Activated B cell treated with CpG ODN at 0.5 μM for 24 hours (primary cell): ENCODE measurements around the gene SH2D6. TPM values are rescaled to one million over a fixed set of nuclear protein-coding genes. Genes with fewer than 3 reads are reported as not detected.

ENCODE experiments used
- ATAC-seq: fragments of 200-7000 bp; cut with Tn5 transposase; one replicate; pipeline ENCODE4 v1.10.0; 2021; ENCODE audit warnings: low read depth, mild to moderate bottlenecking, moderate library complexity
- CTCF ChIA-PET: fragments of 350-600 bp; sonication (Branson Sonifier 250); formaldehyde crosslinking; loops from one replicate; lab custom pipeline; 2021; ENCODE audit warnings: antibody characterized with exemption; lab: Charles Lee
- POLR2A ChIA-PET: fragments of 350-600 bp; sonication (Branson Sonifier 250); formaldehyde crosslinking; loops from one replicate; lab custom pipeline; 2021; ENCODE audit warnings: antibody characterized with exemption; lab: Charles Lee
- DNase-seq: peaks from one replicate; pipeline ENCODE4 v3.0.0; 2022
- H3K27ac Mint-ChIP-seq: one replicate; pipeline ENCODE4 v1.8.0; 2020; ENCODE audit warnings: mixed read lengths
- H3K27me3 Mint-ChIP-seq: one replicate; pipeline ENCODE4 v1.8.0; 2021; ENCODE audit warnings: mixed read lengths
- H3K36me3 Mint-ChIP-seq: one replicate; pipeline ENCODE4 v1.8.0; 2021; ENCODE audit warnings: low read depth, mixed read lengths
- H3K4me1 Mint-ChIP-seq: one replicate; pipeline ENCODE4 v1.8.0; 2021; ENCODE audit warnings: mixed read lengths
- H3K4me3 Mint-ChIP-seq: one replicate; pipeline ENCODE4 v1.8.0; 2020; ENCODE audit warnings: mild to moderate bottlenecking, mixed read lengths
- H3K9me3 Mint-ChIP-seq: one replicate; pipeline ENCODE4 v1.8.0; 2020; ENCODE audit warnings: mixed read lengths
- intact Hi-C: fragments of 100-400 bp; cut with micrococcal nuclease; formaldehyde crosslinking; loops from one replicate; pipeline ENCODE4 v1.15.1; 2024
- total RNA-seq: library from RNA; stranded (reverse); gene quantifications from 2 replicates; pipeline ENCODE4 v1.2.3, GENCODE V29; 2022
- TF ChIP-seq, protein P1 (sequence below): fragments of 200-600 bp; IDR thresholded peaks from one replicate; pipeline ENCODE4 v1.8.0; 2022; ENCODE audit warnings: antibody characterized with exemption, mild to moderate bottlenecking

Gene SH2D6
- total RNA-seq, 1 donor from 2014 or later: 1.6 TPM

DNA sequence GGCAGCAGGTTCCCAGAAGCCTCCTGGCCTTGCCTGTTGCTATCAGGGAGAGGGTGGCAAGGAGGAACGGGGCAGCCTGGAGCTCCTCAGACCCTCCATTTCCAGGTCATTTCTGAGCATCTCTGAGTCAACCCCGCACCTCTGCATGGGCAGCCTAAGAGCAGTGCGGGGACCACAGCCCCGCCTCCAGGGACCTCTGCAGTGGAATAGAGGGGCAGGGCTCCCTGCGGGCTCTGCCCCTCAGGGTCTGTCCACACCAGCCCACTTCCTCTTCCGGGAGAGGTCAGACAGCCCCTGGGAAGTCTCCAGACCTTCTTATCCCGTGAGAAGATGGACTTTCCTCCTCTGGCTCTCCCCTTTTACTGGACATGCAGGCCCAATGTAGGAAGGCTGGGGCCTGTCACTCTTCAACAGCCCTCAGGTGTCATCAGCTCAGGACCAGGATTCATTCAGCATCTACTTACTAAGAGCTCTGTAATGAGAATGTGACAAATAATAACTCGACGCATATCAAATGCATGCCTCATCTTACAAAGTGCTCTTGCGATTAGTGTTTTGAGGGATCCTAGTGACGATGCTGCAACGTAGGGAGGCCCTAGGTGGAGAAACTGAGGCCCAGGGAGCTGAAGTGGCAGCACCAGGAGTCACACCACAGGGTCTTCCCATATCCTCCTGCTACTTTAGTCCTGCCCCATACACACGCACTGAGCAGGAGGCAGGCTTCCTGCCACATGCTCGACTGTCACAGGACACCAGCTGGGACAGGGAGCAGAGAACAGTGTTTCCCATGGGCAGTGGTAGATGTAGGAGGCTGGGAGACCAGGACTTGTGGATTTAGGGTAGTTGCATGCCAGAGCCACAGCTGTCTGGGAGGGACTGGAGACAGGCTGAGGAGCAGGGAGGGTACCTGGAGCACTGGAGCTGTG lies 28.0 kb downstream of the SH2D6 start:
- H3K36me3 Mint-ChIP-seq: no peaks in the 10 kb centered on the region
- TF ChIP-seq, protein P1, sequence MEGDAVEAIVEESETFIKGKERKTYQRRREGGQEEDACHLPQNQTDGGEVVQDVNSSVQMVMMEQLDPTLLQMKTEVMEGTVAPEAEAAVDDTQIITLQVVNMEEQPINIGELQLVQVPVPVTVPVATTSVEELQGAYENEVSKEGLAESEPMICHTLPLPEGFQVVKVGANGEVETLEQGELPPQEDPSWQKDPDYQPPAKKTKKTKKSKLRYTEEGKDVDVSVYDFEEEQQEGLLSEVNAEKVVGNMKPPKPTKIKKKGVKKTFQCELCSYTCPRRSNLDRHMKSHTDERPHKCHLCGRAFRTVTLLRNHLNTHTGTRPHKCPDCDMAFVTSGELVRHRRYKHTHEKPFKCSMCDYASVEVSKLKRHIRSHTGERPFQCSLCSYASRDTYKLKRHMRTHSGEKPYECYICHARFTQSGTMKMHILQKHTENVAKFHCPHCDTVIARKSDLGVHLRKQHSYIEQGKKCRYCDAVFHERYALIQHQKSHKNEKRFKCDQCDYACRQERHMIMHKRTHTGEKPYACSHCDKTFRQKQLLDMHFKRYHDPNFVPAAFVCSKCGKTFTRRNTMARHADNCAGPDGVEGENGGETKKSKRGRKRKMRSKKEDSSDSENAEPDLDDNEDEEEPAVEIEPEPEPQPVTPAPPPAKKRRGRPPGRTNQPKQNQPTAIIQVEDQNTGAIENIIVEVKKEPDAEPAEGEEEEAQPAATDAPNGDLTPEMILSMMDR: no peak
- H3K27me3 Mint-ChIP-seq: no peaks in the 10 kb centered on the region
- ATAC-seq: no peak
- intact Hi-C loops: no loop called here
- CTCF ChIA-PET: interaction anchor here (1.6 kb wide), 1 partner anchor 9 kb away, joined by 3 read pairs; no protein-coding TSS in a partner anchor
- no peaks in the 10 kb centered on the region for H3K9me3 Mint-ChIP-seq
- no peaks in the 10 kb centered on the region for H3K4me1 Mint-ChIP-seq
- no peak for DNase-seq
- no peak overlapping the region for H3K4me3 Mint-ChIP-seq
- POLR2A ChIA-PET: interaction anchor here (0.8 to 2.0 kb wide), 2 partner anchors 7 to 92 kb away, joined by 3 to 5 read pairs; partner anchors contain the start of gene MAT2A
- no peak overlapping the region for H3K27ac Mint-ChIP-seq

DNA sequence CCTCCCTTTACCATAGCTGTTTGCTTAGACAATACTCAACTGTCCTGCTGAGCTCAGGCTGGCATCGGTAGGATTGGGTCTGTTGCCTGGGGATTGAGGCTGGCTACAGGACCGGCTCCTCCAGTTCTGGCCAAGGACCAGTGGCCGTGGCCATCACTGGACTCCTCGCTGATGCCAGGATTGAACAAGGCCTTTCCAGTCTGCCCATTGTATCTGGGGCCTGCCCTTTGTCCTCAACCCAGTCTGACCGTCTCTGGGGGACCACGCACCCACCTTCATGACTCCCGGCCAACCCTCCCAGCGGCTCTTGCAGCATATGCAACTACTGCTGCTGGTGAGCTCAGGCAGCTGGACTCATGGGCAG lies 28.7 kb downstream of the SH2D6 start:
- Mint-ChIP-seq H3K9me3 (no peaks in the 10 kb centered on the region), H3K4me1 (no peaks in the 10 kb centered on the region), H3K36me3 (no peaks in the 10 kb centered on the region), H3K27me3 (no peaks in the 10 kb centered on the region), H3K27ac (no peak overlapping the region), H3K4me3 (no peak overlapping the region)
- POLR2A ChIA-PET: interaction anchor here (0.8 to 2.0 kb wide), 2 partner anchors 8 to 92 kb away, joined by 3 to 5 read pairs; partner anchors contain the start of gene MAT2A
- DNase-seq (no peak), ATAC-seq (no peak)
- TF ChIP-seq, protein P1: no peak
- intact Hi-C loops: no loop called here
- CTCF ChIA-PET: interaction anchor here (1.6 kb wide), 1 partner anchor 8 kb away, joined by 3 read pairs; no protein-coding TSS in a partner anchor

DNA sequence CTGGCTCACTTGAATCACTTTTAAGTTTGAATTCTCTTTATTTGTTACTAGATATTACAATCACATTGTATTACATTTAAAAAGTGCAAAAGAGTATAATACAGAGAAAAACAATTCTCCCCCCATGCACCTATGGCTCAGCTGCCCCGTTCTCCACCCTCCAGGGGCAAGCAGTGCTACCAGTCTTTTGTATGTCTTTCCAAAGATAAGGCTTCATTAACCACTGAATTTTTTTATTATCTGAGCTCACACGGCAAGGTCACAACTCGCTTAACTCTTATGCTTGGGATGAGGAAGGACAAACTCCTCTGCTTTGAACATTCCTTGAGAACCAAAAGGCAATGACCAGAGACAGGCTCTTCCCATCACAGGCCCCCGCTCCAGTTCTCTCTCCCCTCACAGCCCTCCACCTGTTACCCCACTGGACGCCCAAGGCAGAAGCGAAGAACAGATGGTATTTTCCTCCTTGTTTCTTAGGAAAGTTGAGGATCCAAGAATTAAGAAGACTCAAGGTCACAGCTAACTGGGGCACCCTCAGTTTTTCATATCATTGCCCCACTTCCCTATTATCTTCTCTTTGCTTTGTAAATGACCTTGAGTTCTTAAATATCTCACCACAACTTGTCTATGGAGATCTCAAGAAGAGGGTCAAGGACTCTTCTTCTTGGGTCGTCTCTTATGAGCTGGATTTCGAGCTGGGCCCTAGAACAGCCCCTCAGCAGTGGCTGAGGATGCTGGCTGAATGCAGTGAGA lies 30.1 kb downstream of the SH2D6 start:
- POLR2A ChIA-PET: interaction anchor here (2.0 kb wide), 1 partner anchor 90 kb away, joined by 5 read pairs; the partner anchor contains the start of gene MAT2A
- Mint-ChIP-seq H3K9me3 (no peaks in the 10 kb centered on the region), H3K36me3 (no peaks in the 10 kb centered on the region), H3K4me1 (no peaks in the 10 kb centered on the region), H3K27ac (no peak overlapping the region), H3K27me3 (no peaks in the 10 kb centered on the region), H3K4me3 (no peak overlapping the region)
- intact Hi-C loops: no loop called here
- TF ChIP-seq, protein P1: no peak
- DNase-seq (no peak), ATAC-seq (no peak)
- CTCF ChIA-PET: no interaction called here

DNA sequence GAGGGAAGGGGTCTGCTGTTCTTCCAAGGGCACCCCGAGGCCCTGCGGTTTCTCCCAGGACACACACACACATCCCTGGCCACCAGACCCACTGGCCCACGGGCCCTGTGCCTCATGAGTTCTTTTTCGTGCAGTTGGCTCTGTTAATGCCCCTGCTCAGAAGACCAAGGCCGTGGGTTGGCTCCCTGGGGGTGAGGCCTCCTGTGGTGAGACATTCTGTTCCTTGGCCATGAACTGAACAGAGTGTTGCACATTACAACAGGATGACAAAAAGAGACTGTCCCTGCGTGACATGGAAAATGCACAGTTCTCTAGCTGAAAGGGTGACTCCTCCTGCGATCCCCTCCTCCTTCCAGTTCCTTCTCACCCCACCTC lies 30.7 kb downstream of the SH2D6 start:
- H3K4me3 Mint-ChIP-seq: no peak overlapping the region
- H3K9me3 Mint-ChIP-seq: no peaks in the 10 kb centered on the region
- DNase-seq (no peak), ATAC-seq (no peak)
- TF ChIP-seq, protein P1: no peak
- no peak overlapping the region for H3K27ac Mint-ChIP-seq
- H3K4me1 Mint-ChIP-seq: no peaks in the 10 kb centered on the region
- H3K36me3 Mint-ChIP-seq: no peaks in the 10 kb centered on the region
- intact Hi-C loops: no loop called here
- ChIA-PET POLR2A (interaction anchor here (2.0 kb wide), 1 partner anchor 90 kb away, joined by 5 read pairs; the partner anchor contains the start of gene MAT2A), CTCF (no interaction called here)
- H3K27me3 Mint-ChIP-seq: no peaks in the 10 kb centered on the region
